Liver (tissue), 9 donors: ENCODE measurements around the gene TREM2. TPM values are rescaled to one million over a fixed set of nuclear protein-coding genes. Genes with fewer than 3 reads are reported as not detected.

Experiments used
- DNase-seq: peaks from one replicate; pipeline ENCODE4 v3.0.0-alpha.2; 2017; ENCODE audit warnings: low spot score
- H3K27ac ChIP-seq, 2 donors: one replicate each; pipeline ENCODE4 v1.7.0; 2013; ENCODE audit warnings: inconsistent platforms in 2 of 2, low read length in 2 of 2, control low read depth in 1 of 2, low read depth in 1 of 2, mild to moderate bottlenecking in 1 of 2
- H3K27me3 ChIP-seq, 4 donors: one replicate each; pipeline versions ENCODE4 v1.6.1 to v1.7.0; 2013; ENCODE audit warnings: low read length in 3 of 4, inconsistent platforms in 1 of 4, mild to moderate bottlenecking in 1 of 4, moderate library complexity in 1 of 4; ENCODE audit not compliant: control insufficient read depth in 4 of 4, insufficient read depth in 4 of 4
- H3K36me3 ChIP-seq, 4 donors: one replicate each; pipeline versions ENCODE4 v1.6.1 to v1.7.0; 2013; ENCODE audit warnings: low read length in 3 of 4, mild to moderate bottlenecking in 3 of 4, low read depth in 1 of 4, moderate library complexity in 1 of 4; ENCODE audit not compliant: control insufficient read depth in 4 of 4, insufficient read depth in 3 of 4
- H3K4me1 ChIP-seq, 4 donors: one replicate each; pipeline versions ENCODE4 v1.6.1 to v1.7.0; 2013; ENCODE audit warnings: low read length in 3 of 4, mild to moderate bottlenecking in 3 of 4, moderate library complexity in 1 of 4; ENCODE audit not compliant: control insufficient read depth in 4 of 4, insufficient read depth in 4 of 4
- H3K4me3 ChIP-seq, 3 donors: one replicate each; pipeline versions ENCODE4 v1.6.1 to v1.7.0; 2013; ENCODE audit warnings: low read length in 3 of 3, control low read depth in 1 of 3, low read depth in 1 of 3, mild to moderate bottlenecking in 1 of 3
- H3K9ac ChIP-seq, 2 donors: one replicate each; pipeline ENCODE4 v1.7.0; 2013; ENCODE audit warnings: low read length in 2 of 2, mild to moderate bottlenecking in 2 of 2, moderate library complexity in 2 of 2, control low read depth in 1 of 2, low read depth in 1 of 2
- H3K9me3 ChIP-seq, 4 donors: one replicate each; pipeline versions ENCODE4 v1.6.1 to v1.7.0; 2013; ENCODE audit warnings: low read length in 3 of 4; ENCODE audit not compliant: control insufficient read depth in 4 of 4
- FOXA1 ChIP-seq: IDR thresholded peaks from 2 replicates; pipeline ENCODE4 v1.6.1; 2016; ENCODE audit warnings: antibody characterized with exemption
- FOXA2 ChIP-seq: IDR thresholded peaks from 2 replicates; pipeline ENCODE4 v1.6.1; 2016; ENCODE audit warnings: antibody characterized with exemption
- GABPA ChIP-seq, 2 donors: IDR thresholded peaks in 1 of 2; conservative IDR thresholded peaks in 1 of 2; 2 replicates each; pipeline ENCODE4 v1.6.1; 2016; ENCODE audit warnings: antibody characterized with exemption in 2 of 2, mild to moderate bottlenecking in 1 of 2, moderate library complexity in 1 of 2
- HNF4G ChIP-seq: IDR thresholded peaks from 2 replicates; pipeline ENCODE4 v1.6.1; 2016; ENCODE audit warnings: antibody characterized with exemption
- JUND ChIP-seq, 2 donors: IDR thresholded peaks; 2 replicates each; pipeline ENCODE4 v1.6.1; 2016; ENCODE audit warnings: antibody characterized with exemption in 2 of 2
- NR2F2 ChIP-seq: IDR thresholded peaks from 2 replicates; pipeline ENCODE4 v1.6.1; 2016; ENCODE audit warnings: antibody characterized with exemption
- RAD21 ChIP-seq, 2 donors: IDR thresholded peaks; 2 replicates each; pipeline ENCODE4 v1.6.1; 2016; ENCODE audit warnings: antibody characterized with exemption in 2 of 2, mild to moderate bottlenecking in 2 of 2
- REST ChIP-seq: IDR thresholded peaks from 2 replicates; pipeline ENCODE4 v1.6.1; 2016; ENCODE audit warnings: antibody characterized with exemption, mild to moderate bottlenecking
- ZBTB33 ChIP-seq: IDR thresholded peaks from 2 replicates; pipeline ENCODE4 v1.6.1; 2016; ENCODE audit warnings: antibody characterized with exemption
- WGBS: extraction: QIAGEN DNeasy Blood & Tissue Kit; methylation state at CpG from one replicate; pipeline ENCODE4 v1.1.7; 2013; 5-methylcytosine and 5-hydroxymethylcytosine counted together
- polyA plus RNA-seq, 2 donors: library from polyadenylated mRNA; stranded (reverse) in 1 of 2; unstranded in 1 of 2; fragments of 200-250 nt in 1 of 2; fragments of >200 nt in 1 of 2; fragmentation: Nextera tagmentation in 1 of 2; extraction: Ambion mirVana in 1 of 2; gene quantifications; one replicate each; pipeline versions ENCODE4 v1.2.1 to v1.2.3, GENCODE V29; 2013 to 2015
- total RNA-seq, 2 donors: library from RNA; depleted of rRNA; stranded (reverse); fragments of >200 nt; gene quantifications; one replicate each; pipeline ENCODE4 v1.2.3, GENCODE V29; 2014
- TF ChIP-seq, protein P1 (sequence below): fragments of 150-350 bp; IDR thresholded peaks from 2 replicates; pipeline ENCODE4 v1.5.1; 2017; ENCODE audit warnings: improper control_type of control experiment, low read depth, low read length; ENCODE audit not compliant: missing input control
- donor health status: healthy.
- donor health status: healthy.
- donor health status: healthy.
- donor health status: healthy.
- donor health status: healthy.

The TREM2 gene
- total and polyA plus RNA-seq, 4 donors, result 0.18 to 0.90 TPM; not detected in 2

DNA sequence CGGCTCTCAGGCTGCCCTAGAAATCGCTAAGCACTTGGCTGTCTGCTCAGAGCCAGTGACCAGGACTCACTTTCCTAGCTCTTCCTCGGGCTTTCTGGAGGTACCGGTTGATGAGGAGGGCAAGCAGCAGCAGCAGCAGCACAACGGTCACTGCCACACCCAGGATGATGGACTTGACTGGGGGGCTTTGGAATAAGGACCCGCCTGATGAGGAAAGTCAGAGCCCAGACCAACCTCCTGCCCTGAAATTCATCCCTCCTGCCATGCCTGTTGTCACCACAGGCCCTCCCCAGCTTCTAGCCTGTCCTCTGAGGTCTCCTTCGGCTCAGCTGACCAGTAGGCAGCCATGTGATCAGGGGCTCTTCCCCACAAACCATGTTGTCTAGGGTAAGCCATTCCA, 21.8 kb upstream of the TREM2 start (continued):
- TF ChIP-seq REST, result no peak

GRCh38 chr6:41182069-41183034, 19.4 kb upstream of the TREM2 start:
- no peak for DNase-seq
- 76% methylated on average over 4 of the region's 4 CpGs for WGBS
- no peak overlapping the region for H3K27ac ChIP-seq

GRCh38 chr6:41181566-41181965, 18.6 kb upstream of the TREM2 start:
- TF ChIP-seq FOXA2, result no peak
- TF ChIP-seq ZBTB33, result no peak
- no peak for TF ChIP-seq RAD21 (IDR thresholded peaks at IDR 0.05)
- TF ChIP-seq JUND (IDR thresholded peaks at IDR 0.05), result no peak
- TF ChIP-seq GABPA (IDR thresholded peaks at IDR 0.05 in 1 of 2, conservative IDR thresholded peaks at IDR 0.05 in 1 of 2), result no peak
- no peak for TF ChIP-seq FOXA1
- no peak for TF ChIP-seq NR2F2
- TF ChIP-seq HNF4G, result no peak
- no peaks in the 10 kb centered on the region for H3K36me3 ChIP-seq
- H3K27ac ChIP-seq, result no peak overlapping the region
- H3K4me1 ChIP-seq, result no peaks in the 10 kb centered on the region
- H3K4me3 ChIP-seq, result no peak overlapping the region
- no peaks in the 10 kb centered on the region for H3K27me3 ChIP-seq
- no peak overlapping the region for H3K9ac ChIP-seq
- H3K9me3 ChIP-seq, result no peaks in the 10 kb centered on the region
- no peak for DNase-seq
- WGBS, result 85% methylated on average over 1 of the region's 1 CpG

More at GRCh38 chr6:41182069-41183034, 19.4 kb upstream of the TREM2 start:
- Histone ChIP-seq H3K4me1 (no peaks in the 10 kb centered on the region), H3K9ac (no peak overlapping the region), H3K27me3 (no peaks in the 10 kb centered on the region), H3K4me3 (no peak overlapping the region), H3K36me3 (no peaks in the 10 kb centered on the region), H3K9me3 (no peaks in the 10 kb centered on the region)
- peak; percentile 70 to 81 for TF ChIP-seq RAD21 (IDR thresholded peaks at IDR 0.05)
- TF ChIP-seq GABPA (IDR thresholded peaks at IDR 0.05 in 1 of 2, conservative IDR thresholded peaks at IDR 0.05 in 1 of 2), result no peak
- TF ChIP-seq, protein P1, sequence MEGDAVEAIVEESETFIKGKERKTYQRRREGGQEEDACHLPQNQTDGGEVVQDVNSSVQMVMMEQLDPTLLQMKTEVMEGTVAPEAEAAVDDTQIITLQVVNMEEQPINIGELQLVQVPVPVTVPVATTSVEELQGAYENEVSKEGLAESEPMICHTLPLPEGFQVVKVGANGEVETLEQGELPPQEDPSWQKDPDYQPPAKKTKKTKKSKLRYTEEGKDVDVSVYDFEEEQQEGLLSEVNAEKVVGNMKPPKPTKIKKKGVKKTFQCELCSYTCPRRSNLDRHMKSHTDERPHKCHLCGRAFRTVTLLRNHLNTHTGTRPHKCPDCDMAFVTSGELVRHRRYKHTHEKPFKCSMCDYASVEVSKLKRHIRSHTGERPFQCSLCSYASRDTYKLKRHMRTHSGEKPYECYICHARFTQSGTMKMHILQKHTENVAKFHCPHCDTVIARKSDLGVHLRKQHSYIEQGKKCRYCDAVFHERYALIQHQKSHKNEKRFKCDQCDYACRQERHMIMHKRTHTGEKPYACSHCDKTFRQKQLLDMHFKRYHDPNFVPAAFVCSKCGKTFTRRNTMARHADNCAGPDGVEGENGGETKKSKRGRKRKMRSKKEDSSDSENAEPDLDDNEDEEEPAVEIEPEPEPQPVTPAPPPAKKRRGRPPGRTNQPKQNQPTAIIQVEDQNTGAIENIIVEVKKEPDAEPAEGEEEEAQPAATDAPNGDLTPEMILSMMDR, result peak; percentile 56
